Stimulated activated CD8-positive, alpha-beta memory T cell treated with anti-CD3 and anti-CD28 coated beads, Interleukin-4, amount 100 ng/mL, for 1 hour (primary cell): ENCODE results near the gene TRIO.

Experiments
- DNase-seq, 2 donors: peaks; one replicate each; pipeline ENCODE4 v3.0.0-alpha.2; 2020; ENCODE audit warnings: low read depth in 2 of 2, low spot score in 1 of 2

Gene TRIO

GRCh38 chr5:14469551-14470377 lies 326.6 kb downstream of the TRIO start:
- DNase-seq: no peak

- DNase-seq: no peak
Observed at GRCh38 chr5:14471507-14471906, 328.4 kb downstream of the TRIO start.

GRCh38 chr5:14472986-14473567 lies 329.9 kb downstream of the TRIO start:
- no peak for DNase-seq

- DNase-seq: no peak
Observed at GRCh38 chr5:14475045-14475444, 331.9 kb downstream of the TRIO start.

GRCh38 chr5:14476786-14477435 lies 333.8 kb downstream of the TRIO start:
- DNase-seq: no peak

- DNase-seq: no peak
Observed at GRCh38 chr5:14479143-14479696, 336.1 kb downstream of the TRIO start.

GRCh38 chr5:14481349-14481748 lies 338.2 kb downstream of the TRIO start:
- DNase-seq: no peak

- DNase-seq: no peak
Observed at GRCh38 chr5:14482085-14482484, 338.9 kb downstream of the TRIO start.

- DNase-seq: no peak
Observed at GRCh38 chr5:14483504-14484157, 340.5 kb downstream of the TRIO start.

GRCh38 chr5:14486486-14486885 lies 343.3 kb downstream of the TRIO start:
- no peak for DNase-seq

GRCh38 chr5:14486996-14487896 lies 344.1 kb downstream of the TRIO start:
- DNase-seq: no peak

- no peak for DNase-seq
Observed at GRCh38 chr5:14487897-14488570, 344.9 kb downstream of the TRIO start.

- no peak for DNase-seq
Observed at GRCh38 chr5:14488709-14489108, 345.6 kb downstream of the TRIO start.

- DNase-seq: no peak
Observed at GRCh38 chr5:14489643-14490042, 346.5 kb downstream of the TRIO start.

GRCh38 chr5:14490309-14490711 lies 347.2 kb downstream of the TRIO start:
- no peak for DNase-seq

GRCh38 chr5:14491015-14491915 lies 348.1 kb downstream of the TRIO start:
- no peak for DNase-seq

GRCh38 chr5:14492331-14492964 lies 349.3 kb downstream of the TRIO start:
- no peak for DNase-seq

GRCh38 chr5:14495301-14495700 lies 352.2 kb downstream of the TRIO start:
- no peak for DNase-seq
